GM23338 (cell line): ENCODE data around the gene PECR.

Experiments
- CREB1 ChIP-seq: fragments of 250-450 bp; sonication (Bioruptor Pico); IDR thresholded peaks from 2 replicates; pipeline ENCODE4 v1.5.0; 2020; ENCODE audit warnings: low read depth, mild to moderate bottlenecking, moderate library complexity
- EZH2 ChIP-seq: fragments of 200-600 bp; sonication (generic); IDR thresholded peaks from one replicate; pipeline ENCODE4 v1.8.0; 2017; ENCODE audit warnings: antibody characterized with exemption, mild to moderate bottlenecking, low read depth; ENCODE audit not compliant: unreplicated experiment
- EZH2phosphoT487 ChIP-seq: fragments of 200-600 bp; sonication (generic); IDR thresholded peaks from one replicate; pipeline ENCODE4 v1.8.1; 2018; ENCODE audit warnings: antibody characterized with exemption; ENCODE audit not compliant: unreplicated experiment
- JUNB ChIP-seq: IDR thresholded peaks from one replicate; pipeline ENCODE4 v1.6.1; 2016; ENCODE audit warnings: antibody characterized with exemption; ENCODE audit not compliant: unreplicated experiment
- NANOG ChIP-seq: IDR thresholded peaks from 2 replicates; pipeline ENCODE4 v1.6.1; 2016; ENCODE audit warnings: antibody characterized with exemption, borderline replicate concordance
- POLR2AphosphoS5 ChIP-seq: IDR thresholded peaks from 2 replicates; pipeline ENCODE4 v1.6.1; 2016; ENCODE audit warnings: antibody characterized with exemption, low read depth
- REST ChIP-seq: IDR thresholded peaks from one replicate; pipeline ENCODE4 v1.6.1; 2018; ENCODE audit warnings: antibody characterized with exemption; ENCODE audit not compliant: unreplicated experiment
- STAT1 ChIP-seq: IDR thresholded peaks from one replicate; pipeline ENCODE4 v1.6.1; 2016; ENCODE audit warnings: antibody characterized with exemption; ENCODE audit not compliant: unreplicated experiment
- ZNF114 ChIP-seq: fragments of 250-450 bp; sonication (Bioruptor Pico); IDR thresholded peaks from 2 replicates; pipeline ENCODE4 v1.5.0; 2020; ENCODE audit warnings: mild to moderate bottlenecking, moderate library complexity
- ZNF331 ChIP-seq: fragments of 250-450 bp; sonication (Bioruptor Pico); IDR thresholded peaks from 2 replicates; pipeline ENCODE4 v1.5.0; 2020; ENCODE audit warnings: low read depth, mild to moderate bottlenecking, moderate library complexity
- TF ChIP-seq, protein P1 (sequence below), 2 experiments: fragments of 200-600 bp in 1 of 2; sonication (generic) in 1 of 2; conservative IDR thresholded peaks; 2 replicates each; pipeline versions ENCODE4 v1.5.1 to v1.6.1; 2016 to 2017; ENCODE audit warnings: antibody characterized with exemption in 2 of 2, low read depth in 2 of 2, mild to moderate bottlenecking in 2 of 2, moderate library complexity in 1 of 2
- TF ChIP-seq, protein P2 (sequence below): IDR thresholded peaks from 2 replicates; pipeline ENCODE4 v1.6.1; 2016; ENCODE audit warnings: antibody characterized with exemption

DNA sequence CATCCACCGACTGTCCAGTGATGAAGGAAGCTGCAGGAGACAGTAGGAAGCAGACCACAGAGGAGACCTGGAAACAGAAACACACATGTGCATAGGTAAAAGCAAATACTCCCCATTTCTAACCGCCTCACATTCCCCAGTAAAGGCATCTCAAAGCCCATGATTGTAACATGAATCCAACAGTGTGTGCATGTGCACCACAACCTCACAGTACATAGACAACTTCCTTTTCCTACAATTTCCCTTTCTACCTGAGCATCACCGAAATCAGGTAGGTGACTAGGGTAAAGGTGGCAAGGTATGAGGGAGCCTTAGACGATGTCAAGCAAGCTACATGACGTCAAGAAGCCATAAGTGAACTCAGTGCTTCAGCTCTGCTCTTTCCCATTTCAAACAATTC is 37.7 kb downstream of the PECR start:
- TF ChIP-seq POLR2AphosphoS5 (no peak), EZH2 (no peak), ZNF331 (no peak), CREB1 (no peak), REST (no peak), EZH2phosphoT487 (no peak), STAT1 (no peak), JUNB (no peak), ZNF114 (no peak), NANOG (no peak)
- TF ChIP-seq, protein P1, sequence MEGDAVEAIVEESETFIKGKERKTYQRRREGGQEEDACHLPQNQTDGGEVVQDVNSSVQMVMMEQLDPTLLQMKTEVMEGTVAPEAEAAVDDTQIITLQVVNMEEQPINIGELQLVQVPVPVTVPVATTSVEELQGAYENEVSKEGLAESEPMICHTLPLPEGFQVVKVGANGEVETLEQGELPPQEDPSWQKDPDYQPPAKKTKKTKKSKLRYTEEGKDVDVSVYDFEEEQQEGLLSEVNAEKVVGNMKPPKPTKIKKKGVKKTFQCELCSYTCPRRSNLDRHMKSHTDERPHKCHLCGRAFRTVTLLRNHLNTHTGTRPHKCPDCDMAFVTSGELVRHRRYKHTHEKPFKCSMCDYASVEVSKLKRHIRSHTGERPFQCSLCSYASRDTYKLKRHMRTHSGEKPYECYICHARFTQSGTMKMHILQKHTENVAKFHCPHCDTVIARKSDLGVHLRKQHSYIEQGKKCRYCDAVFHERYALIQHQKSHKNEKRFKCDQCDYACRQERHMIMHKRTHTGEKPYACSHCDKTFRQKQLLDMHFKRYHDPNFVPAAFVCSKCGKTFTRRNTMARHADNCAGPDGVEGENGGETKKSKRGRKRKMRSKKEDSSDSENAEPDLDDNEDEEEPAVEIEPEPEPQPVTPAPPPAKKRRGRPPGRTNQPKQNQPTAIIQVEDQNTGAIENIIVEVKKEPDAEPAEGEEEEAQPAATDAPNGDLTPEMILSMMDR (conservative IDR thresholded peaks at IDR 0.05; ENCODE audit: low read depth in 2 of 2) = no peak
- TF ChIP-seq, protein P2, sequence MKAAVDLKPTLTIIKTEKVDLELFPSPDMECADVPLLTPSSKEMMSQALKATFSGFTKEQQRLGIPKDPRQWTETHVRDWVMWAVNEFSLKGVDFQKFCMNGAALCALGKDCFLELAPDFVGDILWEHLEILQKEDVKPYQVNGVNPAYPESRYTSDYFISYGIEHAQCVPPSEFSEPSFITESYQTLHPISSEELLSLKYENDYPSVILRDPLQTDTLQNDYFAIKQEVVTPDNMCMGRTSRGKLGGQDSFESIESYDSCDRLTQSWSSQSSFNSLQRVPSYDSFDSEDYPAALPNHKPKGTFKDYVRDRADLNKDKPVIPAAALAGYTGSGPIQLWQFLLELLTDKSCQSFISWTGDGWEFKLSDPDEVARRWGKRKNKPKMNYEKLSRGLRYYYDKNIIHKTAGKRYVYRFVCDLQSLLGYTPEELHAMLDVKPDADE = no peak
